ENCODE results near the gene RASSF8. TPM values are rescaled to one million over a fixed set of nuclear protein-coding genes. Genes with fewer than 3 reads are reported as not detected.

RASSF8 gene
- total RNA-seq, 1 experiment from 2014 or later: 9.2 TPM

- no peaks in the 10 kb centered on the region for H3K9me3 ChIP-seq (ENCODE audit: control insufficient read depth in 1 of 2, insufficient read depth in 1 of 2, low read depth in 1 of 2, low read length in 2 of 2)
- no peaks in the 10 kb centered on the region for H4K20me1 ChIP-seq (ENCODE audit: insufficient read depth)
- H3K9ac ChIP-seq (ENCODE audit: low read length): no peak overlapping the region
- H3K4me1 ChIP-seq (ENCODE audit: control insufficient read depth in 1 of 2, insufficient read depth in 2 of 2, low read length in 2 of 2): peaks cover 5 to 10% of the 10 kb centered on the region in 2 experiments; a peak in 3 of 4 replicates
- DNase-seq (ENCODE audit: low read depth, low spot score): no peak
- H2AFZ ChIP-seq (ENCODE audit: low read depth, low read length, poor library complexity, severe bottlenecking): no peak overlapping the region
- H3K27ac ChIP-seq (ENCODE audit: low read depth, low read length): no peak overlapping the region
- no TSS peak for BruUV-seq (replicated peaks)
- TF ChIP-seq CTCF (IDR thresholded peaks at IDR 0.05 in 2 of 3, conservative IDR thresholded peaks at IDR 0.05 in 1 of 3; ENCODE audit: borderline replicate concordance in 1 of 3, insufficient read depth in 1 of 3, low read depth in 2 of 3, low read length in 2 of 3) (no peak), POLR2A (IDR thresholded peaks at IDR 0.05; ENCODE audit: borderline replicate concordance, extremely low read depth, insufficient read depth, insufficient read length) (no peak), JUND (IDR thresholded peaks at IDR 0.05) (no peak), SP1 (IDR thresholded peaks at IDR 0.05; ENCODE audit: low read depth) (no peak)
- TF ChIP-seq, protein P1, sequence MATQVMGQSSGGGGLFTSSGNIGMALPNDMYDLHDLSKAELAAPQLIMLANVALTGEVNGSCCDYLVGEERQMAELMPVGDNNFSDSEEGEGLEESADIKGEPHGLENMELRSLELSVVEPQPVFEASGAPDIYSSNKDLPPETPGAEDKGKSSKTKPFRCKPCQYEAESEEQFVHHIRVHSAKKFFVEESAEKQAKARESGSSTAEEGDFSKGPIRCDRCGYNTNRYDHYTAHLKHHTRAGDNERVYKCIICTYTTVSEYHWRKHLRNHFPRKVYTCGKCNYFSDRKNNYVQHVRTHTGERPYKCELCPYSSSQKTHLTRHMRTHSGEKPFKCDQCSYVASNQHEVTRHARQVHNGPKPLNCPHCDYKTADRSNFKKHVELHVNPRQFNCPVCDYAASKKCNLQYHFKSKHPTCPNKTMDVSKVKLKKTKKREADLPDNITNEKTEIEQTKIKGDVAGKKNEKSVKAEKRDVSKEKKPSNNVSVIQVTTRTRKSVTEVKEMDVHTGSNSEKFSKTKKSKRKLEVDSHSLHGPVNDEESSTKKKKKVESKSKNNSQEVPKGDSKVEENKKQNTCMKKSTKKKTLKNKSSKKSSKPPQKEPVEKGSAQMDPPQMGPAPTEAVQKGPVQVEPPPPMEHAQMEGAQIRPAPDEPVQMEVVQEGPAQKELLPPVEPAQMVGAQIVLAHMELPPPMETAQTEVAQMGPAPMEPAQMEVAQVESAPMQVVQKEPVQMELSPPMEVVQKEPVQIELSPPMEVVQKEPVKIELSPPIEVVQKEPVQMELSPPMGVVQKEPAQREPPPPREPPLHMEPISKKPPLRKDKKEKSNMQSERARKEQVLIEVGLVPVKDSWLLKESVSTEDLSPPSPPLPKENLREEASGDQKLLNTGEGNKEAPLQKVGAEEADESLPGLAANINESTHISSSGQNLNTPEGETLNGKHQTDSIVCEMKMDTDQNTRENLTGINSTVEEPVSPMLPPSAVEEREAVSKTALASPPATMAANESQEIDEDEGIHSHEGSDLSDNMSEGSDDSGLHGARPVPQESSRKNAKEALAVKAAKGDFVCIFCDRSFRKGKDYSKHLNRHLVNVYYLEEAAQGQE (IDR thresholded peaks at IDR 0.05; ENCODE audit: low read depth): no peak
- H3K4me3 ChIP-seq (replicated peaks in 1 of 2; ENCODE audit: low read depth in 1 of 2, low read length in 2 of 2): no peak overlapping the region
- no peaks in the 10 kb centered on the region for H3K27me3 ChIP-seq (ENCODE audit: insufficient read depth, low read length)
- no peak for ATAC-seq
- no peaks in the 10 kb centered on the region for H3K79me2 ChIP-seq (ENCODE audit: insufficient read depth, low read length)
- ChIA-PET RAD21 (ENCODE audit: low non-redundant PET in 1 of 2, low total read pairs in 2 of 2, uncharacterized antibody in 2 of 2, unreplicated experiment in 2 of 2) (no interaction called here), CTCF (no interaction called here), POLR2A (no interaction called here)
- intact Hi-C loops (cut with micrococcal nuclease): loop anchor here (10.0 kb wide), 1 partner anchor 802 kb away; no protein-coding TSS in a partner anchor
- H3K36me3 ChIP-seq (ENCODE audit: control insufficient read depth in 1 of 2, insufficient read depth in 2 of 2, low read length in 2 of 2): no peaks in the 10 kb centered on the region
- no peak overlapping the region for H3K4me2 ChIP-seq (ENCODE audit: low read length)
- no peaks in the 10 kb centered on the region for H3K9me2 ChIP-seq (ENCODE audit: insufficient read depth)
Measured at GRCh38 chr12:26046906-26047305, 88.4 kb downstream of the RASSF8 start.

All from HCT116 (cell line).